HCT116 (cell line): ENCODE measurements around the gene SBNO2.
A peak's percentile ranks its signal among the peaks of the same experiment; 100 is the strongest.

Experiments used
- CTCF ChIP-seq, 3 experiments: fragments of 200-600 bp in 1 of 3; sonication (generic) in 1 of 3; IDR thresholded peaks in 2 of 3; conservative IDR thresholded peaks in 1 of 3; 2 replicates each; pipeline ENCODE4 v1.5.1; 2012 to 2017; ENCODE audit warnings: low read depth in 2 of 3, low read length in 2 of 3, antibody characterized with exemption in 1 of 3, borderline replicate concordance in 1 of 3, control low read depth in 1 of 3, mild to moderate bottlenecking in 1 of 3, mixed read lengths in 1 of 3, mixed run types in 1 of 3, moderate library complexity in 1 of 3; ENCODE audit not compliant: insufficient read depth in 1 of 3
- EZH2 ChIP-seq: fragments of 200-600 bp; sonication (generic); IDR thresholded peaks from 2 replicates; pipeline ENCODE4 v1.6.1; 2017; ENCODE audit warnings: antibody characterized with exemption, mixed run types
- MAX ChIP-seq: IDR thresholded peaks from 2 replicates; pipeline ENCODE4 v1.6.1; 2012
- POLR2A ChIP-seq: IDR thresholded peaks from 2 replicates; pipeline ENCODE4 v1.7.0; 2011; ENCODE audit warnings: borderline replicate concordance; ENCODE audit not compliant: insufficient read depth, insufficient read length; ENCODE audit errors: extremely low read depth
- POLR2AphosphoS5 ChIP-seq: IDR thresholded peaks from 2 replicates; pipeline ENCODE4 v1.6.1; 2011; ENCODE audit warnings: mild to moderate bottlenecking, low read depth, low read length, moderate library complexity
- REST ChIP-seq: IDR thresholded peaks from 2 replicates; pipeline ENCODE4 v1.6.1; 2012; ENCODE audit warnings: low read depth
- SP1 ChIP-seq: IDR thresholded peaks from 2 replicates; pipeline ENCODE4 v1.6.1; 2012; ENCODE audit warnings: low read depth

- TF ChIP-seq POLR2A (no peak), SP1 (peak; percentile 73), EZH2 (no peak), POLR2AphosphoS5 (peak; percentile 37; the same call in 1 of the 2 replicates), MAX (peak; percentile 63), CTCF (IDR thresholded peaks at IDR 0.05 in 2 of 3, conservative IDR thresholded peaks at IDR 0.05 in 1 of 3; ENCODE audit: borderline replicate concordance in 1 of 3, insufficient read depth in 1 of 3, low read depth in 2 of 3, low read length in 2 of 3) (peak in 2 of 3 experiments; percentile 28 to 44; a peak in 4 of 6 replicates), REST (no peak)
These were observed 3.5 kb upstream of the SBNO2 start for GRCh38 chr19:1177322-1178114.
